ENCODE results near the gene BAZ2B. TPM values are rescaled to one million over a fixed set of nuclear protein-coding genes. Genes with fewer than 3 reads are reported as not detected.

Gene BAZ2B
- total and polyA plus RNA-seq, 4 donors: 18.3 to 266 (median 39.5) TPM

GRCh38 chr2:159608723-159609308, 7.5 kb downstream of the BAZ2B start:
- WGBS, 2 donors: 67 to 86% methylated on average over 1 of the region's 1 CpG
- ATAC-seq (ENCODE audit: insufficient read depth, low FRiP score): no peak
- no peaks in the 10 kb centered on the region for H3K36me3 ChIP-seq (ENCODE audit: control insufficient read depth in 4 of 4, insufficient read depth in 4 of 4, low read length in 4 of 4)
- no peaks in the 10 kb centered on the region for H3K9me3 ChIP-seq (ENCODE audit: control insufficient read depth in 4 of 4, insufficient read depth in 3 of 4, low read length in 3 of 4)
- no peak overlapping the region for H3K4me3 ChIP-seq
- no peak for DNase-seq
- H3K27me3 ChIP-seq (ENCODE audit: control insufficient read depth in 3 of 3, insufficient read depth in 3 of 3, low read length in 2 of 3): no peaks in the 10 kb centered on the region
- H3K27ac ChIP-seq (ENCODE audit: low read depth in 1 of 2, low read length in 1 of 2): peak overlapping the region in 1 of 2 donors; percentile 9
- no peak overlapping the region for H3K9ac ChIP-seq (ENCODE audit: insufficient read depth in 1 of 2, low read length in 2 of 2)
- TF ChIP-seq CTCF (IDR thresholded peaks at IDR 0.05; ENCODE audit: control extremely low read depth, extremely low read depth): no peak
- H3K4me1 ChIP-seq (ENCODE audit: control insufficient read depth in 5 of 5, insufficient read depth in 5 of 5, low read length in 5 of 5): peaks cover 3 to 56% (median 25%) of the 10 kb centered on the region in 5 donors

- ATAC-seq (ENCODE audit: insufficient read depth, low FRiP score): no peak
- TF ChIP-seq CTCF (IDR thresholded peaks at IDR 0.05; ENCODE audit: control extremely low read depth, extremely low read depth): no peak
- Histone ChIP-seq H3K9ac (ENCODE audit: insufficient read depth in 1 of 2, low read length in 2 of 2) (no peak overlapping the region), H3K27ac (ENCODE audit: low read depth in 1 of 2, low read length in 1 of 2) (no peak overlapping the region), H3K27me3 (ENCODE audit: control insufficient read depth in 3 of 3, insufficient read depth in 3 of 3, low read length in 2 of 3) (no peaks in the 10 kb centered on the region), H3K4me1 (ENCODE audit: control insufficient read depth in 5 of 5, insufficient read depth in 5 of 5, low read length in 5 of 5) (peaks cover 3 to 49% (median 25%) of the 10 kb centered on the region in 5 donors), H3K4me3 (no peak overlapping the region), H3K36me3 (ENCODE audit: control insufficient read depth in 4 of 4, insufficient read depth in 4 of 4, low read length in 4 of 4) (no peaks in the 10 kb centered on the region), H3K9me3 (ENCODE audit: control insufficient read depth in 4 of 4, insufficient read depth in 3 of 4, low read length in 3 of 4) (no peaks in the 10 kb centered on the region)
- WGBS, 2 donors: 88 to 91% methylated on average over 6 of the region's 6 CpGs
- DNase-seq: no peak
Measured at GRCh38 chr2:159608108-159608507, 8.2 kb downstream of the BAZ2B start.

GRCh38 chr2:159606287-159606686, 10.1 kb downstream of the BAZ2B start:
- H3K9me3 ChIP-seq (ENCODE audit: control insufficient read depth in 4 of 4, insufficient read depth in 3 of 4, low read length in 3 of 4): no peaks in the 10 kb centered on the region
- ATAC-seq (ENCODE audit: insufficient read depth, low FRiP score) (no peak), DNase-seq (no peak)
- peak overlapping the region in 1 of 2 donors; percentile 70 for H3K27ac ChIP-seq (ENCODE audit: low read depth in 1 of 2, low read length in 1 of 2)
- peak overlapping the region in 1 of 2 donors; percentile 1 for H3K9ac ChIP-seq (ENCODE audit: insufficient read depth in 1 of 2, low read length in 2 of 2)
- no peaks in the 10 kb centered on the region for H3K36me3 ChIP-seq (ENCODE audit: control insufficient read depth in 4 of 4, insufficient read depth in 4 of 4, low read length in 4 of 4)
- 26 to 27% methylated on average over 2 of the region's 2 CpGs for WGBS, 2 donors
- H3K27me3 ChIP-seq (ENCODE audit: control insufficient read depth in 3 of 3, insufficient read depth in 3 of 3, low read length in 2 of 3): no peaks in the 10 kb centered on the region
- TF ChIP-seq CTCF (IDR thresholded peaks at IDR 0.05; ENCODE audit: control extremely low read depth, extremely low read depth): no peak
- H3K4me1 ChIP-seq (ENCODE audit: control insufficient read depth in 5 of 5, insufficient read depth in 5 of 5, low read length in 5 of 5): peaks cover 3 to 33% (median 23%) of the 10 kb centered on the region in 5 donors
- no peak overlapping the region for H3K4me3 ChIP-seq
